B cell (primary cell): ENCODE results near the gene BUB3. TPM values are rescaled to one million over a fixed set of nuclear protein-coding genes. Genes with fewer than 3 reads are reported as not detected.

Source experiments
- ATAC-seq: fragments of 200-7000 bp; cut with Tn5 transposase; one replicate; pipeline ENCODE4 v1.10.0; 2021; ENCODE audit warnings: low read depth, mild to moderate bottlenecking, moderate number of reproducible peaks, moderate library complexity
- CTCF ChIA-PET: fragments of 350-600 bp; sonication (Branson Sonifier 250); formaldehyde crosslinking; loops from one replicate; lab custom pipeline; 2021; ENCODE audit warnings: antibody characterized with exemption, inconsistent platforms; lab: Charles Lee
- POLR2A ChIA-PET: fragments of 350-600 bp; sonication (Branson Sonifier 250); formaldehyde crosslinking; loops from one replicate; lab custom pipeline; 2021; ENCODE audit warnings: antibody characterized with exemption; lab: Charles Lee
- DNase-seq: peaks from one replicate; pipeline ENCODE4 v3.0.0; 2013
- H2AFZ ChIP-seq: 2 replicates; pipeline ENCODE4 v1.6.1; 2012; ENCODE audit warnings: mild to moderate bottlenecking, low read depth, low read length; ENCODE audit not compliant: insufficient read depth, poor library complexity, severe bottlenecking
- H3K27ac ChIP-seq, 2 donors: 1 replicate in 1 of 2; 2 replicates in 1 of 2; pipeline ENCODE4 v1.5.1; 2012 to 2013; ENCODE audit warnings: low read length in 2 of 2, mild to moderate bottlenecking in 2 of 2, moderate library complexity in 1 of 2
- H3K27me3 ChIP-seq, 4 experiments: fragments of 200-600 bp in 1 of 4; sonication (generic) in 1 of 4; replicated peaks in 1 of 4; 1 replicate in 2 of 4; 2 replicates in 2 of 4; pipeline versions ENCODE4 v1.6.1 to v1.7.0; 2013 to 2016; ENCODE audit warnings: low read length in 3 of 4, mild to moderate bottlenecking in 2 of 4, mixed read lengths in 1 of 4, moderate library complexity in 1 of 4; ENCODE audit not compliant: insufficient read depth in 4 of 4, control insufficient read depth in 3 of 4; ENCODE audit errors: control extremely low read depth in 1 of 4
- H3K36me3 ChIP-seq, 2 experiments: replicated peaks in 1 of 2; 1 replicate in 1 of 2; 2 replicates in 1 of 2; pipeline versions ENCODE4 v1.6.1 to v1.7.1; 2013; ENCODE audit warnings: low read length in 1 of 2; ENCODE audit not compliant: insufficient read depth in 2 of 2, control insufficient read depth in 1 of 2; ENCODE audit errors: control extremely low read depth in 1 of 2, extremely low read depth in 1 of 2
- H3K4me1 ChIP-seq, 2 donors: fragments of 200-600 bp in 1 of 2; sonication (generic) in 1 of 2; 1 replicate in 1 of 2; 2 replicates in 1 of 2; pipeline versions ENCODE4 v1.5.1 to v1.6.1; 2013 to 2017; ENCODE audit warnings: low read length in 2 of 2; ENCODE audit not compliant: control insufficient read depth in 2 of 2, insufficient read depth in 2 of 2
- H3K4me2 ChIP-seq: replicated peaks from 2 replicates; pipeline ENCODE3; 2012; ENCODE audit warnings: mild to moderate bottlenecking, low read depth, low read length; ENCODE audit not compliant: poor library complexity, severe bottlenecking
- H3K4me3 ChIP-seq, 5 experiments: fragments of 200-600 bp in 1 of 5; sonication (generic) in 1 of 5; 1 replicate in 3 of 5; 2 replicates in 2 of 5; pipeline versions ENCODE4 v1.5.1 to v1.7.0; 2011 to 2016; ENCODE audit warnings: low read length in 4 of 5, mild to moderate bottlenecking in 4 of 5, low read depth in 2 of 5, control low read depth in 1 of 5, moderate library complexity in 1 of 5; ENCODE audit not compliant: insufficient read depth in 1 of 5; ENCODE audit errors: control extremely low read depth in 1 of 5, extremely low read depth in 1 of 5
- H3K79me2 ChIP-seq: fragments of 200-600 bp; sonication (generic); one replicate; pipeline ENCODE4 v1.6.0; 2016; ENCODE audit warnings: low read length; ENCODE audit not compliant: control insufficient read depth, insufficient read depth
- H3K9ac ChIP-seq: fragments of 200-600 bp; sonication (generic); 2 replicates; pipeline ENCODE4 v1.6.1; 2017; ENCODE audit warnings: mild to moderate bottlenecking, low read length, moderate library complexity
- H3K9me3 ChIP-seq, 3 donors: one replicate each; pipeline versions ENCODE4 v1.6.1 to v1.7.1; 2013; ENCODE audit warnings: low read length in 2 of 3; ENCODE audit not compliant: control insufficient read depth in 2 of 3, insufficient read depth in 1 of 3; ENCODE audit errors: control extremely low read depth in 1 of 3
- H4K20me1 ChIP-seq: 2 replicates; pipeline ENCODE4 v1.6.0; 2012; ENCODE audit warnings: mild to moderate bottlenecking, low read length; ENCODE audit not compliant: insufficient read depth, control insufficient read depth, poor library complexity, severe bottlenecking
- H3K27ac Mint-ChIP-seq: one replicate; pipeline ENCODE4 v1.8.0; 2021; ENCODE audit warnings: mixed read lengths
- H3K27me3 Mint-ChIP-seq: one replicate; pipeline ENCODE4 v1.8.0; 2021; ENCODE audit warnings: mixed read lengths
- H3K4me1 Mint-ChIP-seq: one replicate; pipeline ENCODE4 v1.8.0; 2021; ENCODE audit warnings: mixed read lengths
- H3K4me3 Mint-ChIP-seq: one replicate; pipeline ENCODE4 v1.8.0; 2021; ENCODE audit warnings: mixed read lengths
- H3K9me3 Mint-ChIP-seq: one replicate; pipeline ENCODE4 v1.8.0; 2022; ENCODE audit warnings: mixed read lengths; ENCODE audit not compliant: insufficient read depth
- EZH2 ChIP-seq: IDR thresholded peaks from 2 replicates; pipeline ENCODE4 v1.6.1; 2012; ENCODE audit warnings: borderline replicate concordance, low read depth, mild to moderate bottlenecking, moderate library complexity, low read length; ENCODE audit not compliant: insufficient read depth, poor library complexity, severe bottlenecking
- WGBS: methylation state at CpG from one replicate; pipeline ENCODE4 v1.1.5; 2013; ENCODE audit warnings: missing lambda C conversion rate; ENCODE audit not compliant: insufficient coverage; 5-methylcytosine and 5-hydroxymethylcytosine counted together
- intact Hi-C: fragments of 100-400 bp; cut with micrococcal nuclease; formaldehyde crosslinking; loops from one replicate; pipeline ENCODE4 v1.10.0; 2022
- polyA plus RNA-seq: library from polyadenylated mRNA; depleted of rRNA; stranded (reverse); fragments of >200 nt; gene quantifications from 2 replicates; pipeline ENCODE4 v1.2.3, GENCODE V29; 2012
- total RNA-seq, 2 donors: library from RNA; stranded (reverse); fragments of 120-200 nt in 1 of 2; gene quantifications; 1 replicate in 1 of 2; 2 replicates in 1 of 2; pipeline versions ENCODE4 v1.2.3 to v1.2.4, GENCODE V29; 2013 to 2022
- TF ChIP-seq, protein P1 (sequence below): fragments of 200-600 bp; IDR thresholded peaks from one replicate; pipeline ENCODE4 v1.8.0; 2022; ENCODE audit warnings: antibody characterized with exemption, mild to moderate bottlenecking

The BUB3 gene
- total and polyA plus RNA-seq, 2 donors (not counting 1 experiment from before 2014, with no cell fraction given): 112 to 113 TPM

DNA sequence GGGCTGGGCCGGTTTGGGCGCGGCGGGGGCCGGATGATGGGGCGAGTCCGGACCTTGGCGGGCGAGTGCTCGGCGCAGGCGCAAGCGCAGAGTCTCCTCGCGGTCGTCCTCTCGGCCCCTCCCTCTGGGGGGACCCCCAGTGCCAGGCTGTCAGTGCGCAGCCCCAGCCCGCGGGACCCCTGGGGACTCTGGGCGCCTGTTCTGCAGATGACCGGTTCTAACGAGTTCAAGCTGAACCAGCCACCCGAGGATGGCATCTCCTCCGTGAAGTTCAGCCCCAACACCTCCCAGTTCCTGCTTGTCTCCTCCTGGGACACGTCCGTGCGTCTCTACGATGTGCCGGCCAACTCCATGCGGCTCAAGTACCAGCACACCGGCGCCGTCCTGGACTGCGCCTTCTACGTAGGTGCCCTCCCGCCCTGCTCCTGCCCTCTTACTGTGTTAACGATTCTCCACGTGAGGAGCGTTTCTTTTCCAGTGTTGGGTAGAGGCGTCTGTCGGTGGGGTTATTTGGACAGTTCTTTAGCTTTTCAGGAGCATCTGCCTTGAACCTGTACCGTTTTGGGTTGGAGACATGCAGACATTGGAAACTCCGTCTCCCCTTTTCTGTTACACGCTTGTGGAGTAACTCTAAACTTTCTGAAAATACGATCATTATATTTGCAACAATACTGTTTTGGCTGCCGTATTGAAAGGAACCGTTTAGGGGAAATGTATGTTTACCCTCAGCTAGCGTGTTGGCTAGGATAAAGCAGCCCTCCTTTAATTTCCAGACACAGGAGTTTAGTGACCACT, 706 bp downstream of the BUB3 start:
- peak; percentile 34 for ATAC-seq
- H3K27ac Mint-ChIP-seq: peak overlapping the region; percentile 98
- no peak for TF ChIP-seq EZH2
- TF ChIP-seq, protein P1, sequence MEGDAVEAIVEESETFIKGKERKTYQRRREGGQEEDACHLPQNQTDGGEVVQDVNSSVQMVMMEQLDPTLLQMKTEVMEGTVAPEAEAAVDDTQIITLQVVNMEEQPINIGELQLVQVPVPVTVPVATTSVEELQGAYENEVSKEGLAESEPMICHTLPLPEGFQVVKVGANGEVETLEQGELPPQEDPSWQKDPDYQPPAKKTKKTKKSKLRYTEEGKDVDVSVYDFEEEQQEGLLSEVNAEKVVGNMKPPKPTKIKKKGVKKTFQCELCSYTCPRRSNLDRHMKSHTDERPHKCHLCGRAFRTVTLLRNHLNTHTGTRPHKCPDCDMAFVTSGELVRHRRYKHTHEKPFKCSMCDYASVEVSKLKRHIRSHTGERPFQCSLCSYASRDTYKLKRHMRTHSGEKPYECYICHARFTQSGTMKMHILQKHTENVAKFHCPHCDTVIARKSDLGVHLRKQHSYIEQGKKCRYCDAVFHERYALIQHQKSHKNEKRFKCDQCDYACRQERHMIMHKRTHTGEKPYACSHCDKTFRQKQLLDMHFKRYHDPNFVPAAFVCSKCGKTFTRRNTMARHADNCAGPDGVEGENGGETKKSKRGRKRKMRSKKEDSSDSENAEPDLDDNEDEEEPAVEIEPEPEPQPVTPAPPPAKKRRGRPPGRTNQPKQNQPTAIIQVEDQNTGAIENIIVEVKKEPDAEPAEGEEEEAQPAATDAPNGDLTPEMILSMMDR: no peak
- peaks cover 16% of the 10 kb centered on the region for H3K27me3 Mint-ChIP-seq
- 2% methylated on average over 40 of the region's 49 CpGs for WGBS
- H3K4me1 Mint-ChIP-seq: peaks cover 60% of the 10 kb centered on the region
- intact Hi-C loops: loop anchor here (1.0 to 10.0 kb wide), 6 partner anchors 147 to 1762 kb away; partner anchors contain the start of genes ATE1, IKZF5, LHPP and PSTK
- no peaks in the 10 kb centered on the region for H3K9me3 Mint-ChIP-seq
- peak overlapping the region; percentile 97 for H3K9ac ChIP-seq
- peak overlapping the region; percentile 84 to 87 for H3K27ac ChIP-seq
- DNase-seq: peak; percentile 69
- ChIA-PET POLR2A (interaction anchor here (1.1 kb wide), 1 partner anchor 147 kb away, joined by 4 read pairs; no protein-coding TSS in a partner anchor), CTCF (interaction anchor here (1.2 to 2.7 kb wide), 3 partner anchors 13 to 174 kb away, joined by 4 to 27 read pairs (median 7); partner anchors contain the start of gene PSTK)
- H3K4me2 ChIP-seq: peak overlapping the region; percentile 83
- peaks cover 46% of the 10 kb centered on the region for H4K20me1 ChIP-seq
- H3K27me3 ChIP-seq: peaks cover 0 to 34% (median 27%) of the 10 kb centered on the region in 4 experiments
- peak overlapping the region; percentile 97 for H2AFZ ChIP-seq
- H3K4me1 ChIP-seq: peaks cover 36 to 37% of the 10 kb centered on the region in 2 donors
- H3K36me3 ChIP-seq: peaks cover 7 to 31% of the 10 kb centered on the region in 2 experiments
- peak overlapping the region; percentile 71 to 99 (median 99) for H3K4me3 ChIP-seq
- peak overlapping the region; percentile 97 for H3K4me3 Mint-ChIP-seq
- H3K9me3 ChIP-seq: peaks cover 0 to 17% (median 3%) of the 10 kb centered on the region in 3 donors
- H3K79me2 ChIP-seq: peaks cover 37% of the 10 kb centered on the region
